ENCODE measurements around the gene RIPK1. TPM values are rescaled to one million over a fixed set of nuclear protein-coding genes. Genes with fewer than 3 reads are reported as not detected.

Gene RIPK1
- total RNA-seq, 1 experiment from 2014 or later = 16.8 TPM

DNA sequence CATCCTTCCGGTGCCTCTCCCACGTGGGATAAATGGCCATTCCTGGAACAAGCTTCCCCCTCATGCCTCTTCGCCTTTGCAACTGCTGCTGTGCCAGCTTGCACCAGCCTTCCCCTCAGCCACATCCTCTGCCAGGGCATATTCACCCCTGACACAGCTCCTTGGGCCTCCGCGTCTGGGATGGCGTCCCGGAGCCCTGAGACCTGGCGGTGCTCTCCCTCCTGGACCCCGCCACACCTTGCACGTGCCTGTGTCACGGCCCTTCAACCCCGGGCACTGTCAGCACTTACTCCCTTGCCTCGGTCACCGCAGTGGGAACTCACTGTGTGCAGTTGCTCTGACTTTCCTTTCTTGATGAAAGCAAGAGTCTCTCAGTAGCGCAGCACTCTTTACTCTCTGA, 63.4 kb downstream of the RIPK1 start:
- H3K4me3 Mint-ChIP-seq (ENCODE audit: unreplicated experiment) = no peak overlapping the region
- H3K4me1 Mint-ChIP-seq (ENCODE audit: insufficient read depth, unreplicated experiment) = no peaks in the 10 kb centered on the region
- no peak overlapping the region for H3K27ac Mint-ChIP-seq (ENCODE audit: low read depth, unreplicated experiment)
- H3K27me3 Mint-ChIP-seq (ENCODE audit: insufficient read depth, unreplicated experiment) = no peaks in the 10 kb centered on the region
- intact Hi-C loops (cut with micrococcal nuclease) = no loop called here
- DNase-seq (ENCODE audit: unreplicated experiment) = no peak
- TF ChIP-seq, protein P1, sequence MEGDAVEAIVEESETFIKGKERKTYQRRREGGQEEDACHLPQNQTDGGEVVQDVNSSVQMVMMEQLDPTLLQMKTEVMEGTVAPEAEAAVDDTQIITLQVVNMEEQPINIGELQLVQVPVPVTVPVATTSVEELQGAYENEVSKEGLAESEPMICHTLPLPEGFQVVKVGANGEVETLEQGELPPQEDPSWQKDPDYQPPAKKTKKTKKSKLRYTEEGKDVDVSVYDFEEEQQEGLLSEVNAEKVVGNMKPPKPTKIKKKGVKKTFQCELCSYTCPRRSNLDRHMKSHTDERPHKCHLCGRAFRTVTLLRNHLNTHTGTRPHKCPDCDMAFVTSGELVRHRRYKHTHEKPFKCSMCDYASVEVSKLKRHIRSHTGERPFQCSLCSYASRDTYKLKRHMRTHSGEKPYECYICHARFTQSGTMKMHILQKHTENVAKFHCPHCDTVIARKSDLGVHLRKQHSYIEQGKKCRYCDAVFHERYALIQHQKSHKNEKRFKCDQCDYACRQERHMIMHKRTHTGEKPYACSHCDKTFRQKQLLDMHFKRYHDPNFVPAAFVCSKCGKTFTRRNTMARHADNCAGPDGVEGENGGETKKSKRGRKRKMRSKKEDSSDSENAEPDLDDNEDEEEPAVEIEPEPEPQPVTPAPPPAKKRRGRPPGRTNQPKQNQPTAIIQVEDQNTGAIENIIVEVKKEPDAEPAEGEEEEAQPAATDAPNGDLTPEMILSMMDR (IDR thresholded peaks at IDR 0.05; ENCODE audit: unreplicated experiment) = no peak
- ChIA-PET CTCF (interaction anchor here (0.6 to 1.2 kb wide), 2 partner anchors 17 to 120 kb away, joined by 3 to 5 read pairs; no protein-coding TSS in a partner anchor), POLR2A (no interaction called here)
- H3K36me3 Mint-ChIP-seq (ENCODE audit: insufficient read depth, unreplicated experiment) = peaks cover 22% of the 10 kb centered on the region
- no TSS peak for BruUV-seq (replicated peaks)
- no peaks in the 10 kb centered on the region for H3K9me3 Mint-ChIP-seq (ENCODE audit: unreplicated experiment)

DNA sequence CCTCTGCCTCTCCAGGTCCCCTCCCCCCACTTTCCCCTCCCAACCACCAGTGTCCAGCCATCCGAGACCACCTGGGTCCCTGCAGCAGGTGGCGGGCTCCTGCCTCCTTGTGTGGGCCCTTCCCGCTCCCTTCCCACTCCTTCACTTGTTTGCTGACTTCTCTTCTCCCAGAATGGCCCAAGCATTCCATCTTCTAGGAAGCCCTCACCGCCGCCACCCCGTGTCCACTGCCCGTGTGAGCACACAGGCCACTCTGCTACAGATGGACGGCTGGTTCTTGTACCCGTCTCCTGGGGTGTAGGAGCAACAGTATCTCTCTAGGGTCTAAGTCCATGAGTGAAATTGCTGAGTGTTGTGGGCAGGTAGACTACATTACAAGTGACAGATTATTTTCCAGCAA, 65.2 kb downstream of the RIPK1 start:
- H3K27ac Mint-ChIP-seq (ENCODE audit: low read depth, unreplicated experiment) = no peak overlapping the region
- peaks cover 2% of the 10 kb centered on the region for H3K4me1 Mint-ChIP-seq (ENCODE audit: insufficient read depth, unreplicated experiment)
- peaks cover 36% of the 10 kb centered on the region for H3K36me3 Mint-ChIP-seq (ENCODE audit: insufficient read depth, unreplicated experiment)
- no peaks in the 10 kb centered on the region for H3K27me3 Mint-ChIP-seq (ENCODE audit: insufficient read depth, unreplicated experiment)
- no TSS peak for BruUV-seq (replicated peaks)
- no peak for DNase-seq (ENCODE audit: unreplicated experiment)
- ChIA-PET POLR2A (no interaction called here), CTCF (no interaction called here)
- H3K4me3 Mint-ChIP-seq (ENCODE audit: unreplicated experiment) = no peak overlapping the region
- intact Hi-C loops (cut with micrococcal nuclease) = no loop called here
- TF ChIP-seq, protein P1 (IDR thresholded peaks at IDR 0.05; ENCODE audit: unreplicated experiment) = no peak
- no peaks in the 10 kb centered on the region for H3K9me3 Mint-ChIP-seq (ENCODE audit: unreplicated experiment)

DNA sequence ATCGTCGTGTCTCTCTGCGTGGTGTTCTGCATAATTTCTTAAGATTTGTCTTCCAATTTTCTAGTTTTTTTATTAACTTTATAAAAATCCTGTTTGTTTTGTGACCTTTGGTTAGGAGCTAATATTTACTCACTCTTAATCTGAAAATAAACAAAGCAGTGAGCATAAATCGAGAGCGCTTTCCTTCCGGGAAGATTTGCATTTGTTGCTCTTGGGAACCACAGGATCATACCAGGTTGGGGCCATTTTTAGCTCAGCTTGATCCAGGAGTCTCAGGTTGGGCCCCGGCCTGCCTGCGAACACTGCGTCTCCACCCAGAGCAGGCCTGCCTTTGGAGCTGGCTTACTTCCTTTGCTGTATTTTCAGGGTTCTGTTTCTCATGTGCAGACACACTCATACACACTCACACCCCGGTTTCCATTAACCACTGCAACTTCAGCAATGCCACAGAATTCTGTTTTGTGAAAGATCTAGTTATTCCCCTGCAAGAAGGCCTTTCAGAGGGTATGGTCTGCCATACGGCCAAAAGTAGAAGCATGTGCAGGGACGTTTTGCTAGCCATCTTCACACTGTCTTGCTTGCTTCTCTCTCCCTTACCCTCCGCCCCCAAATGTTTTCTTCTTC, 67.5 kb downstream of the RIPK1 start:
- H3K27ac Mint-ChIP-seq (ENCODE audit: low read depth, unreplicated experiment) = no peak overlapping the region
- ChIA-PET POLR2A (no interaction called here), CTCF (interaction anchor here (0.6 to 0.9 kb wide), 2 partner anchors 76 to 116 kb away, joined by 3 read pairs; no protein-coding TSS in a partner anchor)
- H3K27me3 Mint-ChIP-seq (ENCODE audit: insufficient read depth, unreplicated experiment) = no peaks in the 10 kb centered on the region
- no peaks in the 10 kb centered on the region for H3K9me3 Mint-ChIP-seq (ENCODE audit: unreplicated experiment)
- peaks cover 13% of the 10 kb centered on the region for H3K4me1 Mint-ChIP-seq (ENCODE audit: insufficient read depth, unreplicated experiment)
- no peak overlapping the region for H3K4me3 Mint-ChIP-seq (ENCODE audit: unreplicated experiment)
- DNase-seq (ENCODE audit: unreplicated experiment) = no peak
- TF ChIP-seq, protein P1 (IDR thresholded peaks at IDR 0.05; ENCODE audit: unreplicated experiment) = no peak
- intact Hi-C loops (cut with micrococcal nuclease) = no loop called here
- BruUV-seq (replicated peaks) = no TSS peak
- peaks cover 36% of the 10 kb centered on the region for H3K36me3 Mint-ChIP-seq (ENCODE audit: insufficient read depth, unreplicated experiment)

DNA sequence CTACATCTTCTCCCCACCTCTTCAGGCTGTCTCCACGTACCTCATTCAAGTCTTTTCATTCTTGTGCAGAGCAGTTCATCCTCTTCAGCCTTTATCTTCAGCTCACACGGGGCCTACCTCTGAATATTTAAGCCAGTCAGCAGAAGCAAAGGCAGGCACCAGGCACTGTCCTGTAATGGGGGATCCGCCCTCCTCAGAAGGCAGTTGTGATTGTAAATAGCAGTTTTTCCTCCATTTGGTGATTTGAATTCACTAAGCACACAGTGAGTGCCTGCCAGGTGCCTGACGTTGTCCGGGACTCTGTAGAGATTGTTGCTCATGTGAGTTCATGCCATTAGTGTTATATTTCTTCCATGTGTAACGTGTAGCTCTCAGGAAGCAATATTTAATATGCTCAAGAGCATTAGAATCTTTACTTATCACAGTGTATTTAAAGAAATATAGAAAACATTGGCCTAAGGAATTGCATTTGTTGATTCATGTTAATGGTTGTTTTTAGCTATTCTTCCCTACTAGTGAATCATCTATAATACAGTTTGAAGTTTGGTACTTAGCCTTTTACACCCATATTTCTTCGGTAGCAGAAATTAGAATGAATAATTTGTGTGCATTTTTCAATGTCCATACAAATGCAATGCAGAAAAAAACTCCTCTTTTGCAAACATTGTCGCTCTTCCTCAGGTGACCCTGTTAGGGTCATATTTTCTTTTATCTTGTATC, 68.2 kb downstream of the RIPK1 start:
- ChIA-PET CTCF (no interaction called here), POLR2A (interaction anchor here (0.8 kb wide), 1 partner anchor 9 kb away, joined by 3 read pairs; no protein-coding TSS in a partner anchor)
- Mint-ChIP-seq H3K4me1 (ENCODE audit: insufficient read depth, unreplicated experiment) (peaks cover 13% of the 10 kb centered on the region), H3K9me3 (ENCODE audit: unreplicated experiment) (no peaks in the 10 kb centered on the region), H3K4me3 (ENCODE audit: unreplicated experiment) (no peak overlapping the region), H3K27me3 (ENCODE audit: insufficient read depth, unreplicated experiment) (no peaks in the 10 kb centered on the region), H3K36me3 (ENCODE audit: insufficient read depth, unreplicated experiment) (peaks cover 31% of the 10 kb centered on the region), H3K27ac (ENCODE audit: low read depth, unreplicated experiment) (no peak overlapping the region)
- BruUV-seq (replicated peaks) = no TSS peak
- intact Hi-C loops (cut with micrococcal nuclease) = no loop called here
- no peak for DNase-seq (ENCODE audit: unreplicated experiment)
- TF ChIP-seq, protein P1 (IDR thresholded peaks at IDR 0.05; ENCODE audit: unreplicated experiment) = no peak
